Stimulated activated CD4-positive, alpha-beta T cell treated with anti-CD3 and anti-CD28 coated beads, Interleukin-12 subunit alpha, Interleukin-12 subunit beta, amount 100 ng/mL, for 48 hours (primary cell): Measurements from ENCODE around the gene TFDP1.
"Not testable (repeated sequence)": the region's sequence is repeated elsewhere in the genome, so short reads cannot be mapped to it uniquely, and the experiment has no call there.

Experiments used
- DNase-seq, 3 donors: peaks; one replicate each; pipeline ENCODE4 v3.0.0-alpha.2; 2020; ENCODE audit warnings: low read depth in 2 of 3, low spot score in 1 of 3

Gene TFDP1

DNA sequence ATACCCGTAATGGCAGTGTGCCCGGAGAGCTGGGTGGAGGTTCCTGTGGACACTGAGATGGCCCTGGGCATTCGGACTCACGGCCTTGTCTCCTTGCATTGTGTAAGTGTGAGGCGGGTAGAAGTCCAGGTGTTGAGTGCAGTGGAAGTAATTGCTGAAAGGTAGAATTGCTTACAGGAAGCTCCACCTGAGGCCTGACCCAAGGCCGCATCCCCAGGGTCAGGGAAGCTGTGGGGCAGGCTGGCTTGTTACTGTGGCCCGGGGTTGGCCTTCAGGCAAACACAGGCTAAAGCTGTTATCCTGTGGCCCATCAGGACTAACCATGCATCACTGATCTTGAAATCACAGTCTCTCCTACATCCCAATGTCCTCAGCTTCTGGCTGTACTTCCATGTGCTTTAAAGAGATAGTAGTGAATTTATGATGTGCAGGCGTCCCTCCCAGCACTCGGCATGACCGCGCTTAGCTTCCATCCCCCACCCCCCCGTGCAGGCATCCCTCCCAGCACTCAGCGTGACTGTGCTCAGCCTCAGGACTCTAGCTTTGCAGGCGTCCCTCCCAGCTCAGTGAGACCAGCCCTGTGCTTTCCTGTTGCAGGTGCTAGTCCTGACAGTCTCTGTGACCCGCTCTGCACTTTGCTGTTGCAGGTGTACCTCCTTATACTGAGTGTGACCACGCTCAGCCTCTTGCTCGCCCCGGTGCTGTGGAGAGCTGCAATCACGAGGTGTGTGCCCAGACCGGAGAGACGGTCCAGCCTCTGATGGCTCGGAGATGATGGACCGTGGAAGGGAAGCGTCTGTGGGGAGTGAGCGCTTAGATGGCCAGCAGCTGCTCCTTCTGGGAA, 35.6 kb upstream of the TFDP1 start:
- no peak for DNase-seq

- no peak for DNase-seq
Measured at GRCh38 chr13:113550453-113550852, 34.1 kb upstream of the TFDP1 start.

DNA sequence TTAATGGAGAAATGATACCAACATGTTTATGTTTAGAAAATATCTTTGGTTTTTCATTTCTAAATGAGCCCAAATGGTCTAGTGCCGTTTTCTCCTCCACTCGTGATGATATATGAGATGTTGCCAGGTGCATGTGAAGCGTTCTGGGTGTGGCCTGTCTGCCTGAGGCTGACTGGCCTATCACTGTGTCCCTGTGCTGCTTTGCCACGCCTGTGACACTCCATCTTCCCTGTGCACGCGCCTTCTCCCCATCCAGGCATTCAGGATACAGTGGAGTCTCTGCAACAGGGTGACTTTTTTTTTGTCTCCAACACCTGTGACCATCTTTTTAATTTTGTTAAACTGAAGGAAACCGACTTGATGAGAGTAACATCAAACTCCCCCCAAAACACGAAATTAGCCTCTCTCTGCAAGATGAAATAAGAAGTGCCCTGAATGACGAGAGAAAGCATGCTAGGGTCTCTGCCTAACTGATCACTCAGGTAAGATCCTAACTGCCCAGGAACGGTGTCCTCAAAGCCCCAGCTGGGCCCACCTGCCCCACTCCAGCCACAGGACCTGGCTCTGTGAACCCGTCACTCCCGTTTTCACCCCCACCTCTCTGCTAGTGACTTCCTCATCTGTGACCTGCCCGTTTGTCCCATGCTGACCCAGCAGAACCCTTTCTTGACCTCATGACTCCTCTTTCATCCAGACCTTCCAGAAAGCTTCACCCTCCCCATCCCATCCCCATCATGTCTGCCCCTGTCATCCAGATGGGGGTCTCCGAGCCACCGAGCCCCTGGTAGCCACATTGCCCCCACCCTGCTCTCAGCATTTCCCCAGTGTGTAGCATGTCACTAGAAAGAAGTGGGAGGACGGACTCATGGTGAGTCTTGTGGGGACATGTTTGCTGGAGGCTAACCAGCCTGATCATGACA, 33.2 kb upstream of the TFDP1 start:
- no peak for DNase-seq

GRCh38 chr13:113552079-113552478, 32.5 kb upstream of the TFDP1 start:
- no peak for DNase-seq

DNA sequence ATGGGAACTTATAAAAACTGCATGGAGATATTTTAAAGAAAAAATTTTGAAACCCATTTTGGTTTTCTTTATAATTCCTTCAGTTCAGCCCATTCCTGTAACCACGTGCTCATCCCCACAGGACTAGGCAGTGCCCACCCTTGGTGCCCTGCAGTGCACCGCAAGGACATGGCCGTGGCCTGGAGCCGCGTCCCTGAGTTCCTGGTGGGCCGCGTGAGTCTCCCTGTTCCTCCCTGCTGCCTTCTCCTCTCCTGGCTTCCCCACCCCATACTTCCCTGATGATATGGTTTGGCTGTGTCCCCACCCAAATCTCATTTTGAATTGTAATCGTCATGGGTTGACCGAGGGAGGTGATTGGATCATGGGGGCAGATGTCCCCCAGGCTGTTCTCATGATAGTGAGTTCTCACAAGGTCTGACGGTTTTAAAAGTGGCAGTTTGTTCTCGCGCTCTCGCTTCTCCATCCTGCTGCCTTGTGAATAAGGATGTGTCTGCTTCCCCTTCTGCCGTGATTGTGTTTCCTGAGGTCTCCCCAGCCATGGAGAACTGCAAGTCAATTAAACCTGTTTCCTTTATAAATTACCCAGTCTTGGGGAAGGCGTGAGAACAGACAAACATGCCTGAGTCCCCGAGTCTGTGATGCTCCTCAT, 31.6 kb upstream of the TFDP1 start:
- no peak for DNase-seq

DNA sequence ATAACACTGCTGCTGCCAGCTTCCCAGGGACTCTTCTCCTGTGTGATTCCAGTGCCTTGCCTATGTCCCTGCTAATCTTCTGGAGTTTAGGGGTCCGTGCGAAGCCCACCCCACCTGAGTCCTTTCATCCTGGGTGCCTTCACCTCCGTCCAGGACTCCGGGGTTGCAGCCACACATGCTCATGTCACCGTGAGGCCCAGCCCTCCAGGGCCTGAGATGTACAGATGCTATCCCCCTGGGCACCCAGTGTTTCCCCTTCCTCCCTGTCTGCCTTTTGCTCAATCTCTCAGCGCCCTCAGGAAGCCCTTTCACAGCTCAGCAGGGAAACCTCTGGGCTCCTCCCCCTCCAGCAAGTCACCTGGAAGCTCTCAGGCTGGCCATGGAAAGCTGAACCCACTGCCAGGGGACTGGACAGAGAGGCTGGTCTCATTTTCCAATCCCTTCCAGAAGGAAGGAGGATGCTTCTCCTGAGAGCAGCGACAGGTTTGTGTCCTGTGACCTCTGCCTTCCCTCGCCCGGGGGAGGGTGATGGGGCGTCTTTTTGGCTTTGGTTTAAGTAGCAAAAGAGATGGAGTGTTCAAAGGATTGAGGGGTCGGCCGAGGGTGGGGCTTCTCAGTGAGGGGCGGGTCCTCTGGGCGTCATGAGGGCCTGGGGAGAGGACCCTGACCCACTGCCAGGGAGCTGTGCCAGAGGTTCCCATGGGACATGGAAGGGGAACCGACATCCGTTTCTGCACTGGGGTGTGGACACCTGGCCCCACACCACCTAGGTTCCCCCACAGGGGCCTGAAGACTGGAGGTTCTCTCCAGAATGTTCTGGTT, 30.8 kb upstream of the TFDP1 start:
- no peak for DNase-seq

GRCh38 chr13:113554333-113554700, 30.2 kb upstream of the TFDP1 start:
- no peak for DNase-seq

DNA sequence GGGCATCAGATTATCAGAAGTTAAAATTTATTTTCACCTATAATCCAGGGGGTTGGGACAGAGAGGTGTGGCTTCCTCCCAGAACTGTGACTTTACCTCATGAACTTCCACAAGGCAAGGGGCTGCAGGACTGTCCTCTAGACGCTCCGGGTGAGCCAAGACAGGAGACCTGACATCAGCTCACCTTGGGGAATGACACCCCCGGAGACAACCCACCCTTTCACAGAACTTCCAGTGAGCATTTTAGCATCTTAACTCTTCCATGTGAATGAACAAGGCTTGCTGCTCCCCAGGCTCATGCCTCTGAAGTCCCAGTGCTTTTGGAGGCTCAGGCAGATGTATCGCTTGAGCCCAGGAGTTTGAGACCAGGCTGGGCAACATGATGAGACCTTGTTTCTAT, 29.4 kb upstream of the TFDP1 start:
- no peak for DNase-seq

GRCh38 chr13:113557013-113557412, 27.5 kb upstream of the TFDP1 start:
- no peak for DNase-seq

- no peak for DNase-seq
Measured at GRCh38 chr13:113558461-113558860, 26.1 kb upstream of the TFDP1 start.

GRCh38 chr13:113559061-113559460, 25.5 kb upstream of the TFDP1 start:
- DNase-seq, result no peak

DNA sequence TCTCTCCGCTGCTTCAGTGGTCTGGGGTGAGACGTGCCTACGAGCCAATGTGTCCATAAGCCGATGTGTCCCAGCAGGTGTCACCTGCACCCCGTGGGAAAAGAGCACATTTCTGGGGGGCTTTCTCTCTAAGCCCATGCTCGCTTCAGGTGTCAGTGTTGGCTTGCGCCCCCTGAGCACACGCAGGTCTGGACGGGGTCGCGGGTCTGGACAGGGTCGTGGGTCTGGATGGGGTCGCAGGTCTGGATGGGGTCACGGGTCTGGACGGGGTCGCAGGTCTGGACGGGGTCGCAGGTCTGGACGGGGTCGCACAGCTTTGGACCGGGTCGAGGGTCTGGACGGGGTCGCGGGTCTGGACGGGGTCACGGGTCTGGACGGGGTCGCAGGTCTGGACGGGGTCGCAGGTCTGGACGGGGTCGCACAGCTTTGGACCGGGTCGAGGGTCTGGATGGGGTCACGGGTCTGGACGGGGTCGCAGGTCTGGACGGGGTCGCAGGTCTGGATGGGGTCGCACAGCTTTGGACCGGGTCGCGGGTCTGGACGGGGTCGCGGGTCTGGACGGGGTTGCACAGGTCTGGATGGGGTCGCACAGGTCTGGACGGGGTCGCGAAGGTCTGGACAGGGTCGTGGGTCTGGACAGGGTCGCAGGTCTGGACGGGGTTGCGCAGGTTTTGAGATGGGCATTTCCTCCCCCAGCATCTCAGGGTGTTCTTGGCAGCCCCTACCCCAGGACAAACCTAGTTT, 24.5 kb upstream of the TFDP1 start:
- no peak for DNase-seq

GRCh38 chr13:113560645-113561416, 23.7 kb upstream of the TFDP1 start:
- no peak for DNase-seq

DNA sequence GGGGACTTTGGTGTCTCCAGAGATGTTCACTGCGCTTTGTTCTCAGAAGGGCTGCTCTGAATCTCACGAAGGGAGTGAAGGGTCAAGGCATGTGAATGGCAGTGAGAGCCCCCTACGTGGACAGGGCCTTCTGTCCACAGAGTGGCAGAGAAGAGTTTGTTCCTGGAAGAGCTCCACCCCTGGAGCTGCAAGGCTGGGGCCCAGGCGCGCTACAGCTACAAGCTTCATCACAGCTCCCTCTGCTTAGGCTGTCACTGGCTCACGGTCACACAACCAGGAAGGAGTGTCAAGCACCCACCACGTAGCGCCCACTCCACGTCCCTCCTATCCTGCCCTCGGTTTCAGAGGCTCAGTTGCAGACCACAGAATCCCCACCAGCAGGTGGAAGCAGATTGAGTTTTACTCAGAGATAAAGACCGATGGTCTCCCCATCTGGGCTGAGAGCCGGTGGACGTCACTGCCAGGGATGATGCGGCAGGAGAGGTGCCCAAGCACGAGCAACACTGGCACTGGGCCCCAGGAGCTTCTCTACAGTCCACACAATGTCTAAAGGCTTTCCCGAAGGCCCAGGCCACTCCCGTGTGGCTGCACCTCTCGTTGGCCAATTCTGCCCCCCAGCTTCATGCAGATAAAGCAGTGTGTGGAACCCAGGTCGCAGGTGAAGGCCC, 23.0 kb upstream of the TFDP1 start:
- no peak for DNase-seq

DNA sequence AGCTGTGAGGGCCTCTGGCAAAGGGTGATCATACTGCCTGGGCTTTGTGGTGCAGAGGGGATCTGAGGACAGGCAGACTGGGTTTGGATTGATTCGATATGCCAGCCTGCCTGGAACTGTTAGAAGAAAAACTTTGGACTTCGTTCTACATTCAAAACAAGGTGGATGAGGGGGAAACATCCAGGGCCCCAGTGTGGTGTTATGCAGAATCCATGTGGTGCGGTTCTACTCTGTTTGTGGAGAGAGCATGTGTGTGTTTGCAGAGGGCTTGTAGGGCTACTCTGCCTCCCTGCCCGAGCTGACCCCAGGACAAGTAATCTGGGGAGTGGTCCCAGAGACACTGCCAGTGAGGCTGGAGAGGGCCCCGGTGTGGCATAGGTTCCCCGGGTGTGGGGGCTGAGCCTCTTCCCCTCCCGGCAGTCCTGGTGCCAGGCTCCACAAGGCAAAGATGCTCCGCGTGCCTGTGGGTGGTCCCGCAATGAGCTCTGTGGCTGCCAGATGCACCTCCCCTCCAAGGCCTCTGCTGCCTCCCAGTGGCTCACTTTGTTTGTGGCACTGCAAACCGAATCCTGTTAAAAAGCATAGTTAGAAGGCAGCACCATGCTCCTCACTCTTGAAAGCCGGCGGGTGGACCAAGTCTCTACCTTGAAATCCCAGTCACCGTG, 22.3 kb upstream of the TFDP1 start:
- DNase-seq, result peak; percentile 13 to 32 (median 15)

GRCh38 chr13:113562844-113563243, 21.7 kb upstream of the TFDP1 start:
- DNase-seq, result no peak

- DNase-seq, result not testable (repeated sequence)
Measured at GRCh38 chr13:113563511-113563910, 21.0 kb upstream of the TFDP1 start.

- DNase-seq, result no peak
Measured at GRCh38 chr13:113564331-113565023, 20.1 kb upstream of the TFDP1 start.
